Cardiac muscle cell (in vitro differentiated cells and primary cell): ENCODE measurements around the gene SCAND1. TPM values are rescaled to one million over a fixed set of nuclear protein-coding genes. Genes with fewer than 3 reads are reported as not detected.

Source experiments
- DNase-seq, 2 donors: peaks; one replicate each; pipeline versions ENCODE4 v3.0.0 to v3.0.0-alpha.2; 2010 to 2017; ENCODE audit warnings: low read depth in 1 of 2, low spot score in 1 of 2
- H3K27ac ChIP-seq: fragments of 200-600 bp; sonication (generic); 2 replicates; pipeline ENCODE4 v1.5.1; 2016
- H3K27me3 ChIP-seq: fragments of 200-600 bp; sonication (generic); 2 replicates; pipeline ENCODE4 v1.6.0; 2016; ENCODE audit warnings: control low read depth
- H3K36me3 ChIP-seq: fragments of 200-600 bp; sonication (generic); 2 replicates; pipeline ENCODE4 v1.5.1; 2016; ENCODE audit warnings: control low read depth
- H3K4me1 ChIP-seq: fragments of 200-600 bp; sonication (generic); 2 replicates; pipeline ENCODE4 v1.8.1; 2017; ENCODE audit warnings: low read depth, mild to moderate bottlenecking, mixed run types
- H3K4me3 ChIP-seq: fragments of 200-600 bp; sonication (generic); 2 replicates; pipeline ENCODE4 v1.5.1; 2016; ENCODE audit warnings: mild to moderate bottlenecking
- H3K9me3 ChIP-seq: fragments of 200-600 bp; sonication (generic); 2 replicates; pipeline ENCODE4 v1.5.1; 2017; ENCODE audit warnings: low read depth, mild to moderate bottlenecking, control low read depth
- CTCF ChIP-seq: IDR thresholded peaks from 2 replicates; pipeline ENCODE4 v1.5.1; 2012; ENCODE audit warnings: low read depth, mild to moderate bottlenecking, low read length
- polyA plus RNA-seq: library from polyadenylated mRNA; unstranded; fragments of >200 nt; fragmentation: Nextera tagmentation; extraction: Ambion mirVana; gene quantifications from 2 replicates; pipeline ENCODE4 v1.2.1, GENCODE V29; 2016
- total RNA-seq: library from RNA; depleted of rRNA; stranded (reverse); fragments of >200 nt; gene quantifications from 2 replicates; pipeline ENCODE4 v1.2.3, GENCODE V29; 2016

The SCAND1 gene
- total and polyA plus RNA-seq, 2 experiments from 2014 or later = 138 to 218 TPM

GRCh38 chr20:35903843-35904242 lies 50.5 kb downstream of the SCAND1 start:
- Histone ChIP-seq H3K4me1 (peaks cover 10% of the 10 kb centered on the region), H3K36me3 (peaks cover 2% of the 10 kb centered on the region), H3K27me3 (no peaks in the 10 kb centered on the region), H3K27ac (no peak overlapping the region), H3K9me3 (no peaks in the 10 kb centered on the region), H3K4me3 (no peak overlapping the region)
- DNase-seq = peak in 1 of 2 donors; percentile 48
- TF ChIP-seq CTCF = no peak

Other genes with a start within 250 kb of the SCAND1 start
- 235 and 299 TPM in 2 replicates for gene RBM39, start 212.2 kb downstream of the SCAND1 start, total RNA-seq
- gene RBM39, start 212.2 kb downstream of the SCAND1 start, polyA plus RNA-seq = 202 and 214 TPM in 2 replicates
- 42.0 and 42.6 TPM in 2 replicates for gene PHF20, start 182.5 kb downstream of the SCAND1 start, total RNA-seq
- gene PHF20, start 182.5 kb downstream of the SCAND1 start, polyA plus RNA-seq = 44.6 and 49.6 TPM in 2 replicates
- 8.5 and 10.4 TPM in 2 replicates for gene CNBD2, start 14.1 kb upstream of the SCAND1 start, total RNA-seq
- gene CNBD2, start 14.1 kb upstream of the SCAND1 start, polyA plus RNA-seq = 0.82 TPM in 1 of 2 replicates, not detected in the other
- gene EPB41L1, start 200.2 kb upstream of the SCAND1 start, total RNA-seq = 66.7 and 83.5 TPM in 2 replicates
- gene EPB41L1, start 200.2 kb upstream of the SCAND1 start, polyA plus RNA-seq = 34.3 and 48.0 TPM in 2 replicates